A375 (cell line): ENCODE measurements around the gene SERINC3. TPM values are rescaled to one million over a fixed set of nuclear protein-coding genes. Genes with fewer than 3 reads are reported as not detected.

Experiments
- small RNA-seq: library from RNA; depleted of rRNA; stranded (forward); fragments of <200 nt; gene quantifications from one replicate; pipeline ENCODE3, GENCODE V24; 2014
- total RNA-seq: library from RNA; depleted of rRNA; stranded (reverse); fragments of >200 nt; shearing (Covaris generic); gene quantifications from 2 replicates; pipeline ENCODE4 v1.2.3, GENCODE V29; 2014; rRNA removed

The SERINC3 gene
- total RNA-seq, result 77.9 and 91.0 TPM in 2 replicates

DNA sequence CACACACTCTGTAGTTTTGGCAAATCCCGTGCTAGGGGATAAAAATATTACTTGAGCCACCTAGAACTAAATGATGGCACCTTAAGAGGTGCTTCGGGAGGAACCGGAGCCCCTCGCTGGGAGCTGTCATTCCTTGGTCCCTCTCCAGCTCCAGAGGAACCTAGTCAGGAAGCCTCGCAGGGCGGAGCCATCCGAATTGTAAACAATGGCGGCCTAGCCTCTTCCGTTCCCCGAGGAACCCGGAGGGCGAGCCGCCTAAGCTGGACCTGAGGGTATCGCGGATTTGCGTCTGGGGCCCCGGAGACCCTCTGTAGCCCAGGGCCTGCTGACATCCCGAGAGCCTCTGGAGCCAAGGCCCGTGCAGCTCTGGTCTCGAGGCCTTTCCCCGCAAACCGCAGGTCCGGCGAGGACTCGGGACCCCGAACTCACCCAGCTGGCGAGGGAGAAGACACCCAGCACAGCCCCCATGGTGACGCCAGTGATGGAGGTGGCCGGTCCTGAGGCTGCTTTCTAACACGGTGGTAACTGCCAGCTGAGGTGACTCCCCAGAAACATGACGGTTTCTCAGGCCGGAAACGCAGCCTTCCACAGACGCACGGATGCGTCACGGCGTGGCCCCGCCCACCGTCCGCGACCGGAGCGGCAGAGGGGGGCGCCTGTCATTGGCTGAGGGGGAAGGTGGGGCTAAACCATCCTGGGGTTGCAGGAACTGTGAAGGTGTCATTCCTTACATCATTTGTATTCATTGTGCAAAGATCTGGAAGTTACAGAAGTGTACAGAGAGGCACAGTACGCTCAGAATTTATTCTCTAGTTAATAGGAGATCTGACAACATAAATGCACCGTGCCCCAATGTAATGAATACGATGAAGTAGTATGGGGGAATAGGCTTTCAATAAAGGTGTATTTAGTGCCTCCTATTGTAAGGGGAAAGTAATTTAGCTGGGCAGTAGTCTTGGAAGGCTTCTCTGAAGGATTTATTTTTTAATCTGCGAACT is at the start of gene SERINC3:
SERINC3 (minus strand) TSS at position 587 of the 998 bp plus-strand sequence; CDS start at position 468, 119 bp downstream.

GRCh38 chr20:44475694-44476560 is 45.9 kb downstream of the SERINC3 start, which contains the start of gene TTPAL:
TTPAL (plus strand) TSS chr20:44475874; CDS start chr20:44480000, 4,126 bp downstream.

Small RNA genes within 50 kb of the gene (small RNA-seq; reads per million reads assigned to genes)
- 1.1 reads per million, percentile 58 among the genes with 10 or more reads in this experiment for gene RPL37AP1

Other genes with a start within 250 kb of the SERINC3 start
- 7.8 and 9.3 TPM in 2 replicates for gene FITM2, start 210.9 kb downstream of the SERINC3 start, total RNA-seq
- not detected in 2 replicates for gene R3HDML, start 185.0 kb downstream of the SERINC3 start, total RNA-seq
- not detected in 2 replicates for gene HNF4A, start 166.4 kb downstream of the SERINC3 start, total RNA-seq
- 12.1 and 12.5 TPM in 2 replicates for gene TTPAL, start 46.2 kb downstream of the SERINC3 start, total RNA-seq
- gene PKIG, start 60.5 kb upstream of the SERINC3 start, total RNA-seq, result 43.0 and 44.0 TPM in 2 replicates
- gene ADA, start 129.6 kb upstream of the SERINC3 start, total RNA-seq, result 9.7 and 12.3 TPM in 2 replicates
- not detected in 2 replicates for gene CCN5, start 193.3 kb upstream of the SERINC3 start, total RNA-seq
- gene KCNK15, start 223.8 kb upstream of the SERINC3 start, total RNA-seq, result 0.11 TPM in 1 of 2 replicates, not detected in the other